DMS114 treated with DMSO at 0.1 percent for 48 hours (cell line): ENCODE results near the gene NCKAP5.
"Not testable (repeated sequence)": the region's sequence is repeated elsewhere in the genome, so short reads cannot be mapped to it uniquely, and the experiment has no call there.

ENCODE experiments used
- DNase-seq: peaks from one replicate; lab custom pipeline; 2025; ENCODE audit not compliant: unreplicated experiment; lab: John Stamatoyannopoulos, UW

The NCKAP5 gene

DNA sequence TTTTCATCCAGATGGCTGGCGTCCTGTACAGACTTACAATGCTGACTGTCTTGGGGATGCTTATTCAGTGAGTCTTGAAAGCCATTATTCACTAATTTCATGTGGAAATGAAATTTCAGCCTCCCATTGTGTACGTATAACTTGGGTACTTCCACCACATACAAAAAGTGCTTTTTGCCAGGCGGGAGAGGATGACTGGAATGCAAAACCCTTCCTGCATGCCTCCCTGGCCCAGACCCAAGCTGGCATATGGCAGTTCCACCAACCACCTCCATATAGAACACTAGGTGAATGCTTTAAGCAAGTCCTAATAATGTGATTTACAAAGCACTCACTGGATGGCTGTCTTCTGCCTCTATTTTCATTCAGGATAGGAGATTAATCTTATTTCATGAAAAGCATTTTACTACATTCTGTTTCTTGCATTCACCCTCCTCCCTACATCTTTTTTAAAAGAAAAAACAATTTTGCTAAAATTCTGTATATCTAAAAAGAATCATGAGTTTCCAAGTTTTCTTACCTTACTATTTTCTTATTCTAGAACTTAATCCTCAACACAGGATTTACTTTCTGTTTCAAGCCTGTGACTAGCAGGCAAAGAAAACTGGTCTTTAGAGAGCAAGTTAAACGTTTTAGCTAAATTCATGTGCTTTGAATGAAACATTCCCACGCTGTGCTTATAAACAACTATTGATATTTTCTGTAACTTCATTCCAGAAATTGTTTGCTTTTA lies 327.6 kb downstream of the NCKAP5 start:
- DNase-seq: no peak

DNA sequence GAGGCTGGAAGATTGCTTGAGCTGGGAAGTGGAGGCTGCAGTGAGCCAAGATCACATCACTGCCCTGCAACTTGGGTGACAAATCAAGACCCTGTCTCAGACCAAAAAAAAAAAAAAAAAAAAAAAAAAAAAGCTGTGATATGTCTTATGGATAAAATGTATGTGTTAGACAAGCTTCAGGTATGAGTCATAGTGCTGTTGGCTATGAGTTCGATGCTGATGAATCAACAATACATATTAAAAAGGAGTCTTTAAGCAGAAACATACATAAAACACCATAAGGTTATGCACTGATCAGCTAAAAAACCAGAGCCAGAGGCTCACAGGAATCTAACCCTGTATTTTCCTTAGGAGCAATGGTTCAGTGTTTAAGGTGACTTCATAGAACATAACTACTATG lies 332.3 kb downstream of the NCKAP5 start:
- no peak for DNase-seq

DNA sequence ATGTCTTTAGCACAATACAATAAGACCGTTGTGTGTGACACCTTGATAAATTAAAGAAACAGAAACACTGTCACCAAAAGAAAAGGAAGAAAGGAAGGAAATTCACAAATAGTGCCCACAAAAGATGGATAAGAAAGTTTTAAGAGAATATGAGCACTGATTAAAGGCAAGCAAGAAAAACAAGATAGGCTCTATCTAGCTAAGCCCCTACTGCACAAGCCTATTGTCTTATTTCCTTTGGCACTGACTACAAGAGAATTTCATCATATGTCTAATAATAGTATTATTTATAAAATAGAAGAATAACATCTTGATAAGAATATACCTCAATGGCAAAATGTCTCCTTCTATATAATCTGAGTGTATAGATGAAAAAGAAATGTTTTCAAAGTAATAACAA lies 335.7 kb downstream of the NCKAP5 start:
- DNase-seq: no peak

- no peak for DNase-seq
These were observed 337.0 kb downstream of the NCKAP5 start for GRCh38 chr2:133231264-133231663.

- DNase-seq: no peak
These were observed 338.3 kb downstream of the NCKAP5 start for GRCh38 chr2:133229974-133230373.

GRCh38 chr2:133223226-133223625 lies 345.0 kb downstream of the NCKAP5 start:
- no peak for DNase-seq

- no peak for DNase-seq
These were observed 346.9 kb downstream of the NCKAP5 start for GRCh38 chr2:133221398-133221797.

DNA sequence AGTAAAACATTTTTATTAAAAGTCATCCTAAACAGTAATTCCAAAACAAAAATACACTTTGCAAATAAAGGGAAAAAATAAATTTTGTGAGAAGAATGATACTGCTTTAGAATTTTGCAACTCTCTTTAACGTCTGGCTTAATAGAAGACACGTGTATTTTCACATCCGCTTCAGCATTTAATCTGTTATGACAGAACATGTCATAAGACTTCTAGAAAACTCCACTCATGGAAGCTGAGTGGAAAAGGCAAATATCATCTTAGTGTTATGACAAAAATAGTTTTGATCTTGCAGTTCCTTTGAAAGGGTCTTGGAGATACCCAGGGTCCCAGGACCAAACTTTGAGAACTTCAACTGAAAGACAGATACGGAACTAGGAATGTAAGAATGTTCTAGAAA lies 350.1 kb downstream of the NCKAP5 start:
- no peak for DNase-seq

DNA sequence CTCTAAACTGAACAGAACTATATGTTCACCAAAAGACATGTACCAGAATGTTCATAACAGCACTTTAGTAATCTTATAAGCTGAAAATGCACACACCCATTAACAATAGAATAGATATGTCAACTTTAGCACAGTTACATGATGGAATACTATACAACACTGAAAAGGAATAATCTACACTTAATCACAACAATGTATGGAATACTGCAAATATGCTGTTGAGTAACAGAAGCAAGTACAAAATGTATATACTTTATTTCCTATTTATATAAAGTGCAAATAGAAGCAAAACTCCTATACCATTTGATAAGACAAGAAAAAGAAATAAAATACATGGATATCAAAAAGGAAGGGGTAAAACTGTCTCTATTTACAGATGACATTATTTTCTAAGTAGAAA lies 352.8 kb downstream of the NCKAP5 start:
- no peak for DNase-seq

- DNase-seq: no peak
These were observed 354.6 kb downstream of the NCKAP5 start for GRCh38 chr2:133213651-133214050.

GRCh38 chr2:133209325-133209724 lies 358.9 kb downstream of the NCKAP5 start:
- no peak for DNase-seq

DNA sequence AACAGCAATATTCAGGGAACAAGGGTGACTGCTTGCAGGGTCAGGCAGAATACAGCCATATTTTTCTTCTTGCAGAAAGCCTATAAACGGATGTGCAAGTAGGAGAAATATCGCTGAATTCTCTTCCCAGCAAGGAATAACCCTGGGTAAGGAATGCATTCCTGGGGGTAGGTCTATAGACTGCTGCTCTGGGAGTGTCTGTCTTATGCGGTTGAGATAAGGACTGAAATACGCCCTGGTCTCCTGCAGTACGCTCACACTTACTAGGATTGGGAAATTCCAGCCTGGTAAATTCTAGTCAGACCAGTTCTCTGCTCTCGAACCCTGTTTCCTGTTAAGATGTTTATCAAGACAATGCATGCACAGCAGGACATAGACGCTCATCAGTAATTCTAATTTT lies 361.6 kb downstream of the NCKAP5 start:
- DNase-seq: not testable (repeated sequence)

- no peak for DNase-seq
These were observed 363.8 kb downstream of the NCKAP5 start for GRCh38 chr2:133204421-133204820.

GRCh38 chr2:133200684-133201421 lies 367.4 kb downstream of the NCKAP5 start:
- DNase-seq: no peak

- DNase-seq: no peak
These were observed 369.6 kb downstream of the NCKAP5 start for GRCh38 chr2:133198678-133199077.

DNA sequence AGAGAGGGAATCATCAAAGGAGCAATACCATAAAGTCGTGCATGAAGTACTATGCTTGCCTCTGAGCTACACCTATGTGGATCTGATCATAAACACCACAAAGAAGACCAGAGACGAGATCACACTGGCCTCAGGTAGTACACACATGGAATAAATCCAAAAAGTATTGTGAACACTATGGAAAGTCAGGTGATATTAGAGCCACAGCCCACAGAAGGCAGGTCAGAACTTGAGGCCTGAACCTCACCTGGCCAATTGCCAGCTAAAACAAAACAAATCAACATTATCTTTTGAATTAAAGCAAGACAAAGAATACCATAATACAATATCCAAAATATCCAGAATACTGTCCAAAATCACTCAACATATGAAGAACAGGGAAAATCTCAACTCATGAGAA lies 371.1 kb downstream of the NCKAP5 start:
- DNase-seq: no peak

- DNase-seq: no peak
These were observed 373.4 kb downstream of the NCKAP5 start for GRCh38 chr2:133194777-133195335.

- DNase-seq: no peak
These were observed 374.0 kb downstream of the NCKAP5 start for GRCh38 chr2:133194362-133194655.

- no peak for DNase-seq
These were observed 374.5 kb downstream of the NCKAP5 start for GRCh38 chr2:133193544-133194361.

- no peak for DNase-seq
These were observed 376.2 kb downstream of the NCKAP5 start for GRCh38 chr2:133192028-133192427.

- DNase-seq: no peak
These were observed 391.1 kb downstream of the NCKAP5 start for GRCh38 chr2:133177196-133177595.

- DNase-seq: no peak
These were observed 392.3 kb downstream of the NCKAP5 start for GRCh38 chr2:133175926-133176325.
